ENCODE measurements around the gene GTF2A1L. TPM values are rescaled to one million over a fixed set of nuclear protein-coding genes. Genes with fewer than 3 reads are reported as not detected.
"Not testable (repeated sequence)": the region's sequence is repeated elsewhere in the genome, so short reads cannot be mapped to it uniquely, and the experiment has no call there.

GTF2A1L gene
- total RNA-seq, 4 donors from 2014 or later = 11.8 to 39.5 (median 18.7) TPM

- no peak for DNase-seq (ENCODE audit: extremely low spot score)
- peaks cover 0 to 36% (median 25%) of the 10 kb centered on the region in 4 donors for H3K4me1 ChIP-seq
- H3K36me3 ChIP-seq = no peaks in the 10 kb centered on the region
- WGBS = 47% methylated on average over 2 of the region's 2 CpGs
- no peak overlapping the region for H3K4me3 ChIP-seq
- peak overlapping the region; percentile 15 to 59 (median 34) for H3K27ac ChIP-seq (replicated peaks in 1 of 4)
- TF ChIP-seq CTCF (IDR thresholded peaks at IDR 0.05) (no peak), POLR2A (IDR thresholded peaks at IDR 0.05; ENCODE audit: low read depth) (no peak), POLR2AphosphoS5 (IDR thresholded peaks at IDR 0.05) (no peak), EP300 (IDR thresholded peaks at IDR 0.05) (no peak)
- no peaks in the 10 kb centered on the region for H3K9me3 ChIP-seq
- H3K27me3 ChIP-seq = no peaks in the 10 kb centered on the region
- intact Hi-C loops (cut with DNase I) = no loop called here
Measured at GRCh38 chr2:48699348-48699930, 81.8 kb downstream of the GTF2A1L start.

DNA sequence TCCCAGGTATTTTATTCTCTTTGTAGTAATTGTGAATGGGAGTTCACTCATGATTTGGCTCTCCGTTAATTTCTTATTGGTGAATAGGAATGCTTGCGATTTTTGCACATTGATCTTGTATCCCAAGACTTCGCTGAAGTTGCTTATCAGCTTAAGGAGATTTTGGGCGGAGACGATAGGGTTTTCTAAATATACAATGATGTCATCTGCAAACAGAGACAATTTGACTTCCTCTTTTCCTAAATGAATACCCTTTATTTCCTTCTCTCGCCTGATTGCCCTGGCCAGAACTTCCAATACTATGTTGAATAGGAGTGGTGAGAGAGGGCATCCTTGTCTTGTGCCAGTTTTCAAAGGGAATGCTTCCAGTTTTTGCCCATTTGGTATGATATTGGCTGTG lies 86.0 kb downstream of the GTF2A1L start:
- DNase-seq (ENCODE audit: extremely low spot score); H3K27me3 ChIP-seq; H3K4me3 ChIP-seq; H3K36me3 ChIP-seq; H3K9me3 ChIP-seq; H3K27ac ChIP-seq (replicated peaks in 1 of 4); intact Hi-C loops (cut with DNase I): not testable (repeated sequence)
- H3K4me1 ChIP-seq = peaks cover 0 to 26% (median 15%) of the 10 kb centered on the region in 4 donors
- WGBS = 90% methylated on average over 6 of the region's 6 CpGs

- intact Hi-C loops (cut with DNase I) = no loop called here
- Histone ChIP-seq H3K36me3 (no peaks in the 10 kb centered on the region), H3K4me3 (no peak overlapping the region), H3K4me1 (peaks cover 0 to 15% (median 5%) of the 10 kb centered on the region in 4 donors), H3K27me3 (no peaks in the 10 kb centered on the region), H3K9me3 (no peaks in the 10 kb centered on the region), H3K27ac (replicated peaks in 1 of 4) (no peak overlapping the region)
- WGBS = 83% methylated on average over 6 of the region's 6 CpGs
- TF ChIP-seq CTCF (IDR thresholded peaks at IDR 0.05) = no peak
- no peak for TF ChIP-seq POLR2A (IDR thresholded peaks at IDR 0.05; ENCODE audit: low read depth)
- TF ChIP-seq EP300 (IDR thresholded peaks at IDR 0.05) = no peak
- no peak for TF ChIP-seq POLR2AphosphoS5 (IDR thresholded peaks at IDR 0.05)
- DNase-seq (ENCODE audit: extremely low spot score) = no peak
Measured at GRCh38 chr2:48707466-48707865, 89.8 kb downstream of the GTF2A1L start.

GRCh38 chr2:48709096-48710034 lies 91.7 kb downstream of the GTF2A1L start:
- 78% methylated on average over 6 of the region's 7 CpGs for WGBS
- intact Hi-C loops (cut with DNase I) = no loop called here

More at GRCh38 chr2:48709096-48710034, 91.7 kb downstream of the GTF2A1L start:
- Histone ChIP-seq H3K27ac (replicated peaks in 1 of 4) (no peak overlapping the region), H3K36me3 (no peaks in the 10 kb centered on the region), H3K27me3 (no peaks in the 10 kb centered on the region), H3K4me3 (no peak overlapping the region), H3K4me1 (peaks cover 0 to 32% (median 20%) of the 10 kb centered on the region in 4 donors), H3K9me3 (no peaks in the 10 kb centered on the region)
- TF ChIP-seq POLR2AphosphoS5 (IDR thresholded peaks at IDR 0.05) (no peak), CTCF (IDR thresholded peaks at IDR 0.05) (no peak), EP300 (IDR thresholded peaks at IDR 0.05) (no peak), POLR2A (IDR thresholded peaks at IDR 0.05; ENCODE audit: low read depth) (no peak)
- no peak for DNase-seq (ENCODE audit: extremely low spot score)

Measured in esophagus muscularis mucosa (tissue), 4 donors.